Esophagus muscularis mucosa (tissue), 3 donors: ENCODE measurements around the gene DENND2C.

Experiments
- POLR2A ChIP-seq: fragments of 450-650 bp; IDR thresholded peaks from one replicate; pipeline ENCODE4 v1.6.1; 2017; ENCODE audit warnings: antibody characterized with exemption, moderate library complexity, mild to moderate bottlenecking, low read depth
- TF ChIP-seq, protein P1 (sequence below), 3 experiments: fragments of 200-600 bp in 2 of 3; fragments of 450-650 bp in 1 of 3; sonication (generic) in 2 of 3; IDR thresholded peaks; one replicate each; pipeline ENCODE4 v1.5.1; 2017 to 2019; ENCODE audit warnings: antibody characterized with exemption in 3 of 3, mild to moderate bottlenecking in 2 of 3, moderate library complexity in 1 of 3

- TF ChIP-seq, protein P1, sequence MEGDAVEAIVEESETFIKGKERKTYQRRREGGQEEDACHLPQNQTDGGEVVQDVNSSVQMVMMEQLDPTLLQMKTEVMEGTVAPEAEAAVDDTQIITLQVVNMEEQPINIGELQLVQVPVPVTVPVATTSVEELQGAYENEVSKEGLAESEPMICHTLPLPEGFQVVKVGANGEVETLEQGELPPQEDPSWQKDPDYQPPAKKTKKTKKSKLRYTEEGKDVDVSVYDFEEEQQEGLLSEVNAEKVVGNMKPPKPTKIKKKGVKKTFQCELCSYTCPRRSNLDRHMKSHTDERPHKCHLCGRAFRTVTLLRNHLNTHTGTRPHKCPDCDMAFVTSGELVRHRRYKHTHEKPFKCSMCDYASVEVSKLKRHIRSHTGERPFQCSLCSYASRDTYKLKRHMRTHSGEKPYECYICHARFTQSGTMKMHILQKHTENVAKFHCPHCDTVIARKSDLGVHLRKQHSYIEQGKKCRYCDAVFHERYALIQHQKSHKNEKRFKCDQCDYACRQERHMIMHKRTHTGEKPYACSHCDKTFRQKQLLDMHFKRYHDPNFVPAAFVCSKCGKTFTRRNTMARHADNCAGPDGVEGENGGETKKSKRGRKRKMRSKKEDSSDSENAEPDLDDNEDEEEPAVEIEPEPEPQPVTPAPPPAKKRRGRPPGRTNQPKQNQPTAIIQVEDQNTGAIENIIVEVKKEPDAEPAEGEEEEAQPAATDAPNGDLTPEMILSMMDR (IDR thresholded peaks at IDR 0.05), result no peak
- no peak for TF ChIP-seq POLR2A
Observed at GRCh38 chr1:114703242-114703641, 33.4 kb upstream of the DENND2C start.
